Measurements from ENCODE around the gene SPRYD3. TPM values are rescaled to one million over a fixed set of nuclear protein-coding genes. Genes with fewer than 3 reads are reported as not detected.

Gene SPRYD3
- total RNA-seq, 1 donor from 2014 or later: 10.5 TPM

DNA sequence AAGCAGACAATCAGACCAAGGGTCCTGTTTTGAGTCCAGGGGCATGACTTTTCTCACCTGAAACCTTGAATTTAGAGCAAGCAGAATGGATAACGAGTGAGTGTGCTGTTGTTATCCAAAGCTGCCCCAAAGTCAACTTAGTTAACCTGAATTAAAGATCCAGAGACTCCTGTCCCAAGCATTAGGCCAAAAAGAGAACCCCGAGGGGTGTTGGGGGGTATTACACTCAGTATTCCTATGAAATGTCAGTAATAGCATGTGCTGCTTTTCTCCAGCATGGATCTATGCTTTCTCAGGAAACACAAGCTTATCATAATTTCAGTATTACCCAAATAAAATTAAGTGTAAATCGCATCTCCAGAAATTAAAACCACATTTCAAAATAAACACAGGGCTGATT, 53.9 kb downstream of the SPRYD3 start:
- H3K4me3 Mint-ChIP-seq (ENCODE audit: unreplicated experiment): no peak overlapping the region
- TF ChIP-seq, protein P1, sequence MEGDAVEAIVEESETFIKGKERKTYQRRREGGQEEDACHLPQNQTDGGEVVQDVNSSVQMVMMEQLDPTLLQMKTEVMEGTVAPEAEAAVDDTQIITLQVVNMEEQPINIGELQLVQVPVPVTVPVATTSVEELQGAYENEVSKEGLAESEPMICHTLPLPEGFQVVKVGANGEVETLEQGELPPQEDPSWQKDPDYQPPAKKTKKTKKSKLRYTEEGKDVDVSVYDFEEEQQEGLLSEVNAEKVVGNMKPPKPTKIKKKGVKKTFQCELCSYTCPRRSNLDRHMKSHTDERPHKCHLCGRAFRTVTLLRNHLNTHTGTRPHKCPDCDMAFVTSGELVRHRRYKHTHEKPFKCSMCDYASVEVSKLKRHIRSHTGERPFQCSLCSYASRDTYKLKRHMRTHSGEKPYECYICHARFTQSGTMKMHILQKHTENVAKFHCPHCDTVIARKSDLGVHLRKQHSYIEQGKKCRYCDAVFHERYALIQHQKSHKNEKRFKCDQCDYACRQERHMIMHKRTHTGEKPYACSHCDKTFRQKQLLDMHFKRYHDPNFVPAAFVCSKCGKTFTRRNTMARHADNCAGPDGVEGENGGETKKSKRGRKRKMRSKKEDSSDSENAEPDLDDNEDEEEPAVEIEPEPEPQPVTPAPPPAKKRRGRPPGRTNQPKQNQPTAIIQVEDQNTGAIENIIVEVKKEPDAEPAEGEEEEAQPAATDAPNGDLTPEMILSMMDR (IDR thresholded peaks at IDR 0.05; ENCODE audit: unreplicated experiment): no peak
- DNase-seq (ENCODE audit: low spot score): no peak
- H3K9me3 Mint-ChIP-seq (ENCODE audit: unreplicated experiment): no peaks in the 10 kb centered on the region
- H3K36me3 Mint-ChIP-seq (ENCODE audit: low read depth, unreplicated experiment): peaks cover 38% of the 10 kb centered on the region
- H3K4me1 Mint-ChIP-seq (ENCODE audit: unreplicated experiment): no peaks in the 10 kb centered on the region
- no peak overlapping the region for H3K27ac Mint-ChIP-seq (ENCODE audit: unreplicated experiment)
- H3K27me3 Mint-ChIP-seq (ENCODE audit: unreplicated experiment): peaks cover 2% of the 10 kb centered on the region

- no peaks in the 10 kb centered on the region for H3K27me3 Mint-ChIP-seq (ENCODE audit: unreplicated experiment)
- peaks cover 3% of the 10 kb centered on the region for H3K4me1 Mint-ChIP-seq (ENCODE audit: unreplicated experiment)
- no peaks in the 10 kb centered on the region for H3K9me3 Mint-ChIP-seq (ENCODE audit: unreplicated experiment)
- no peak overlapping the region for H3K27ac Mint-ChIP-seq (ENCODE audit: unreplicated experiment)
- TF ChIP-seq, protein P1 (IDR thresholded peaks at IDR 0.05; ENCODE audit: unreplicated experiment): no peak
- no peak for DNase-seq (ENCODE audit: low spot score)
- no peak overlapping the region for H3K4me3 Mint-ChIP-seq (ENCODE audit: unreplicated experiment)
- H3K36me3 Mint-ChIP-seq (ENCODE audit: low read depth, unreplicated experiment): peaks cover 22% of the 10 kb centered on the region
Observed at GRCh38 chr12:53014709-53015108, 64.5 kb downstream of the SPRYD3 start.

Small RNA genes within 50 kb of the gene (microRNA-seq; reads per million reads assigned to microRNA genes)
- gene MIR6757 (ENCODE audit: unreplicated experiment): 3.1 reads per million, percentile 39 among the genes with 10 or more reads in this experiment

Other genes with a start within 250 kb of the SPRYD3 start
- gene KRT79, start 245.1 kb downstream of the SPRYD3 start, total RNA-seq (ENCODE audit: unreplicated experiment): not detected
- not detected for gene KRT78, start 230.4 kb downstream of the SPRYD3 start, total RNA-seq (ENCODE audit: unreplicated experiment)
- 194 TPM for gene KRT8, start 174.3 kb downstream of the SPRYD3 start, total RNA-seq (ENCODE audit: unreplicated experiment)
- gene KRT18, start 130.3 kb downstream of the SPRYD3 start, total RNA-seq (ENCODE audit: unreplicated experiment): 195 TPM
- gene EIF4B, start 72.9 kb downstream of the SPRYD3 start, total RNA-seq (ENCODE audit: unreplicated experiment): 629 TPM
- 112 TPM for gene TNS2, start 29.3 kb downstream of the SPRYD3 start, total RNA-seq (ENCODE audit: unreplicated experiment)
- gene IGFBP6, start 18.3 kb upstream of the SPRYD3 start, total RNA-seq (ENCODE audit: unreplicated experiment): 21.1 TPM
- gene SOAT2, start 24.1 kb upstream of the SPRYD3 start, total RNA-seq (ENCODE audit: unreplicated experiment): not detected
- gene ZNF740, start 101.3 kb upstream of the SPRYD3 start, total RNA-seq (ENCODE audit: unreplicated experiment): 47.6 TPM
- gene CSAD, start 101.5 kb upstream of the SPRYD3 start, total RNA-seq (ENCODE audit: unreplicated experiment): 23.8 TPM
- 0.56 TPM for gene ITGB7, start 127.9 kb upstream of the SPRYD3 start, total RNA-seq (ENCODE audit: unreplicated experiment)
- gene RARG, start 152.8 kb upstream of the SPRYD3 start, total RNA-seq (ENCODE audit: unreplicated experiment): 7.9 TPM
- gene ESPL1, start 188.9 kb upstream of the SPRYD3 start, total RNA-seq (ENCODE audit: unreplicated experiment): 11.8 TPM
- 444 TPM for gene PFDN5, start 216.2 kb upstream of the SPRYD3 start, total RNA-seq (ENCODE audit: unreplicated experiment)
- 55.3 TPM for gene MYG1, start 220.3 kb upstream of the SPRYD3 start, total RNA-seq (ENCODE audit: unreplicated experiment)
- gene AAAS, start 242.2 kb upstream of the SPRYD3 start, total RNA-seq (ENCODE audit: unreplicated experiment): 56.2 TPM